ENCODE results near the gene SELENOH. TPM values are rescaled to one million over a fixed set of nuclear protein-coding genes. Genes with fewer than 3 reads are reported as not detected.

The SELENOH gene
- total and polyA plus RNA-seq, 2 experiments from 2014 or later, result 135 to 205 TPM

DNA sequence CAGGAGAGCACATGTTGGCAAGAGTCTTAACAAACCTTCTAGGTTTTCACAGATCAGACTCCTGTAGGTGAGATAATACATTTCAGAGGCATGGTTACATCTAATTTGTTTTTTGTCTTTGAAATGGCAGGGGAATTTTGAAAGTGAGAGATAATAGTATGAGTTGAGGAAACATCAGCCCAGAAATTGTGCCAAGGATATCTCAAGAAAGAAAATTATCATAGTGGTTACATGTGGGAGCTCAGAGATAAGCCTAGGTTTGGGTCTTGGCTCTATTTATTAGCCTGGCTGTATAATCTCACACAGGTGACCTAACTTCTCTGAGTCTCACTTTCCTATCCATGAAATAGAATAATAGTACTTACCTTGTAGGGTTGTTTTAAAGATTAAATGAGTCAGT is 9.9 kb downstream of the SELENOH start:
- H3K9me3 ChIP-seq (ENCODE audit: low read depth), result no peaks in the 10 kb centered on the region
- DNase-seq (ENCODE audit: low spot score), result no peak
- TF ChIP-seq EZH2 (IDR thresholded peaks at IDR 0.05; ENCODE audit: borderline replicate concordance) (no peak), EZH2phosphoT487 (IDR thresholded peaks at IDR 0.05; ENCODE audit: low read depth, severe bottlenecking, unreplicated experiment) (no peak)
- TF ChIP-seq, protein P1, sequence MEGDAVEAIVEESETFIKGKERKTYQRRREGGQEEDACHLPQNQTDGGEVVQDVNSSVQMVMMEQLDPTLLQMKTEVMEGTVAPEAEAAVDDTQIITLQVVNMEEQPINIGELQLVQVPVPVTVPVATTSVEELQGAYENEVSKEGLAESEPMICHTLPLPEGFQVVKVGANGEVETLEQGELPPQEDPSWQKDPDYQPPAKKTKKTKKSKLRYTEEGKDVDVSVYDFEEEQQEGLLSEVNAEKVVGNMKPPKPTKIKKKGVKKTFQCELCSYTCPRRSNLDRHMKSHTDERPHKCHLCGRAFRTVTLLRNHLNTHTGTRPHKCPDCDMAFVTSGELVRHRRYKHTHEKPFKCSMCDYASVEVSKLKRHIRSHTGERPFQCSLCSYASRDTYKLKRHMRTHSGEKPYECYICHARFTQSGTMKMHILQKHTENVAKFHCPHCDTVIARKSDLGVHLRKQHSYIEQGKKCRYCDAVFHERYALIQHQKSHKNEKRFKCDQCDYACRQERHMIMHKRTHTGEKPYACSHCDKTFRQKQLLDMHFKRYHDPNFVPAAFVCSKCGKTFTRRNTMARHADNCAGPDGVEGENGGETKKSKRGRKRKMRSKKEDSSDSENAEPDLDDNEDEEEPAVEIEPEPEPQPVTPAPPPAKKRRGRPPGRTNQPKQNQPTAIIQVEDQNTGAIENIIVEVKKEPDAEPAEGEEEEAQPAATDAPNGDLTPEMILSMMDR (IDR thresholded peaks at IDR 0.05; ENCODE audit: poor library complexity), result no peak
- no peak overlapping the region for H3K4me2 ChIP-seq
- no peaks in the 10 kb centered on the region for H3K27me3 ChIP-seq
- peaks cover 7% of the 10 kb centered on the region for H3K4me1 ChIP-seq (ENCODE audit: insufficient read depth)
- no peaks in the 10 kb centered on the region for H3K9me2 ChIP-seq (replicated peaks; ENCODE audit: insufficient read depth)
- no peak overlapping the region for H2AFZ ChIP-seq
- H3K79me2 ChIP-seq, result no peaks in the 10 kb centered on the region
- no peaks in the 10 kb centered on the region for H4K20me1 ChIP-seq (ENCODE audit: insufficient read depth, poor library complexity, severe bottlenecking)
- no peak overlapping the region for H3K27ac ChIP-seq
- no peak overlapping the region for H3K4me3 ChIP-seq
- H3K36me3 ChIP-seq (replicated peaks; ENCODE audit: insufficient read depth, low read depth), result no peaks in the 10 kb centered on the region

DNA sequence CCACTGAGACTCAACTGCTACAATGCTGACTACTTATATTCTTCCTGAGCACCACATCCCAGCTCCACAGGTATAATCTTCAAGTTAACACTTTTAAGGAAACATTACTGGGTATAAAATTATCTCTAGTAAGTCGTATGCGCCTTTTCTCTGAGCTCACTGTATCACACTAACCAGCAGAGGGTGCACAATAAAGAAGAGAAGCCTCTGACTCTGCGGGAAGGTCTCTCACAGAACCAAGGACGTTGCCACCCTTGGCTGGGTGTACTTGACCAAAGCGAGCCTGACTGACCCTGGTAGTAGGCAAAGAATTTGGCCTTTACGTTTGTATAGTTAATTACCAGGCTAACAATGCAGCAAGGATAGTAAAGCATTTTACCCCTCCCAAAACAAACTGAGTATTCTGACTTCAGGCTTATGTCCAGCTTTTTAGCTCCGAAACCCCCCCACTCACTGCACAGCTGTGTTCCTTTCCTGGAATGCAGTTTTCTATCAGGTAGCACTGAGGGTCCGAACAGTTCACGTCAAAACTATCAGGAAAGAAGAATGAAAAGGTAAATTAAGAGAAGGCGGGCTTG is 10.5 kb downstream of the SELENOH start, which contains the start of gene BTBD18:
TSS of gene BTBD18 (minus strand) at position 144 of the 578 bp plus-strand sequence. CDS start 631 bp downstream, outside the sequence.
- Histone ChIP-seq H3K4me2 (no peak within 1 kb of the TSS), H4K20me1 (ENCODE audit: insufficient read depth, poor library complexity, severe bottlenecking) (no peaks in the 10 kb centered on the region), H3K79me2 (no peaks in the 10 kb centered on the region), H3K27ac (no peak within 1 kb of the TSS), H2AFZ (no peak within 1 kb of the TSS), H3K9me3 (ENCODE audit: low read depth) (no peaks in the 10 kb centered on the region), H3K9me2 (replicated peaks; ENCODE audit: insufficient read depth) (no peaks in the 10 kb centered on the region), H3K36me3 (replicated peaks; ENCODE audit: insufficient read depth, low read depth) (no peaks in the 10 kb centered on the region), H3K4me3 (no peak within 1 kb of the TSS), H3K4me1 (ENCODE audit: insufficient read depth) (peaks cover 7% of the 10 kb centered on the region), H3K27me3 (no peaks in the 10 kb centered on the region)
- WGBS (ENCODE audit: low lambda C conversion rate, missing lambda C conversion rate), result 39% methylated on average over 10 of the region's 10 CpGs
- peak; percentile 71 for DNase-seq (ENCODE audit: low spot score)
- no peak for TF ChIP-seq EZH2phosphoT487 (IDR thresholded peaks at IDR 0.05; ENCODE audit: low read depth, severe bottlenecking, unreplicated experiment)
- TF ChIP-seq, protein P1 (IDR thresholded peaks at IDR 0.05; ENCODE audit: poor library complexity), result peak; percentile 61
- no peak for TF ChIP-seq EZH2 (IDR thresholded peaks at IDR 0.05; ENCODE audit: borderline replicate concordance)

DNA sequence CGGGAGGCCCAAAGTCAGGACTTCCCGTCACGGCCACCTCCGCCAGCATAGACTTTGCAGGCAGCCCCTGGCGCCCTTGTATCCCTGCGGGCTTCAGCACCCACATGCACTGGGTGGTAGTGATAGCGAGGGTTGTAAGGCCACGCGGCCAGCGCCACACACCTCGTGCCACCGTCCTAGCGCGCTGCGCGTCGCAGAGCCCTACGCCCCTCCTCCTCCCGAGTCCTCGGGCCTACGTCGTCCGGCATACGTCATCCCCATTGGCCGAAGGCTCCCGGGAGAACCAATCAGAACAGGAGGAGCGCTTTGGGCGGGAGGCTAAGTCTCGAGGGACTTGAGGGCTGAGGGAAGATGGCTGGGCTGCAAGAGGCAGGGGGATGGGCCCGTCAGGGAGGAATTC is 11.7 kb downstream of the SELENOH start:
- no peaks in the 10 kb centered on the region for H3K9me3 ChIP-seq (ENCODE audit: low read depth)
- H4K20me1 ChIP-seq (ENCODE audit: insufficient read depth, poor library complexity, severe bottlenecking), result no peaks in the 10 kb centered on the region
- no peak overlapping the region for H3K27ac ChIP-seq
- no peaks in the 10 kb centered on the region for H3K36me3 ChIP-seq (replicated peaks; ENCODE audit: insufficient read depth, low read depth)
- H2AFZ ChIP-seq, result no peak overlapping the region
- no peak overlapping the region for H3K4me3 ChIP-seq
- WGBS (ENCODE audit: low lambda C conversion rate, missing lambda C conversion rate), result 98% methylated on average over 25 of the region's 30 CpGs
- DNase-seq (ENCODE audit: low spot score), result no peak
- peaks cover 7% of the 10 kb centered on the region for H3K4me1 ChIP-seq (ENCODE audit: insufficient read depth)
- H3K79me2 ChIP-seq, result no peaks in the 10 kb centered on the region
- TF ChIP-seq EZH2 (IDR thresholded peaks at IDR 0.05; ENCODE audit: borderline replicate concordance) (no peak), EZH2phosphoT487 (IDR thresholded peaks at IDR 0.05; ENCODE audit: low read depth, severe bottlenecking, unreplicated experiment) (no peak)
- TF ChIP-seq, protein P1 (IDR thresholded peaks at IDR 0.05; ENCODE audit: poor library complexity), result no peak
- no peak overlapping the region for H3K4me2 ChIP-seq
- H3K27me3 ChIP-seq, result no peaks in the 10 kb centered on the region
- no peaks in the 10 kb centered on the region for H3K9me2 ChIP-seq (replicated peaks; ENCODE audit: insufficient read depth)

Data from hepatocyte (in vitro differentiated cells).